Heart right ventricle (tissue), 16 donors: ENCODE data around the gene MAP1S. TPM values are rescaled to one million over a fixed set of nuclear protein-coding genes. Genes with fewer than 3 reads are reported as not detected.

ENCODE experiments used
- ATAC-seq, 8 donors: fragments of 200-7000 bp; cut with Tn5 transposase; one replicate each; pipeline ENCODE4 v1.9.1; 2020; ENCODE audit warnings: mild to moderate bottlenecking in 8 of 8, moderate library complexity in 8 of 8, moderate number of reproducible peaks in 1 of 8
- DNase-seq, 2 donors: peaks; one replicate each; pipeline ENCODE4 v3.0.0-alpha.2; 2020
- H3K27ac ChIP-seq, 10 donors: fragments of 200-600 bp; sonication (generic) in 2 of 10; one replicate each; pipeline versions ENCODE4 v1.5.0 to v1.8.0; 2020 to 2022; ENCODE audit warnings: mild to moderate bottlenecking in 3 of 10
- H3K27me3 ChIP-seq, 7 donors: fragments of 200-600 bp; one replicate each; pipeline ENCODE4 v1.8.0; 2021 to 2022; ENCODE audit warnings: mild to moderate bottlenecking in 2 of 7
- H3K36me3 ChIP-seq, 9 donors: fragments of 200-600 bp; sonication (generic) in 1 of 9; one replicate each; pipeline versions ENCODE4 v1.5.0 to v1.8.0; 2020 to 2022; ENCODE audit warnings: mild to moderate bottlenecking in 2 of 9
- H3K4me1 ChIP-seq, 9 donors: fragments of 200-600 bp; sonication (generic) in 1 of 9; one replicate each; pipeline versions ENCODE4 v1.5.0 to v1.8.0; 2020 to 2022; ENCODE audit warnings: mild to moderate bottlenecking in 4 of 9
- H3K4me3 ChIP-seq, 10 donors: fragments of 200-600 bp; sonication (generic) in 2 of 10; one replicate each; pipeline versions ENCODE4 v1.5.0 to v1.8.0; 2020 to 2022; ENCODE audit warnings: mild to moderate bottlenecking in 7 of 10, moderate library complexity in 2 of 10
- H3K9me3 ChIP-seq, 11 donors: fragments of 200-600 bp in 10 of 11; sonication (generic) in 2 of 11; one replicate each; pipeline versions ENCODE4 v1.5.0 to v1.8.0; 2013 to 2022; ENCODE audit warnings: mild to moderate bottlenecking in 2 of 11, control low read depth in 1 of 11, moderate library complexity in 1 of 11
- CTCF ChIP-seq, 9 donors: fragments of 200-600 bp; sonication (generic) in 2 of 9; IDR thresholded peaks; one replicate each; pipeline versions ENCODE4 v1.5.0 to v1.8.0; 2021 to 2022; ENCODE audit warnings: antibody characterized with exemption in 9 of 9, mild to moderate bottlenecking in 5 of 9, moderate library complexity in 1 of 9
- WGBS, 2 donors: extraction: QIAGEN DNeasy Blood & Tissue Kit; methylation state at CpG; one replicate each; pipeline ENCODE4 v1.1.7; 2013; ENCODE audit warnings: inconsistent platforms in 1 of 2; 5-methylcytosine and 5-hydroxymethylcytosine counted together
- intact Hi-C, 10 donors: fragments of 100-400 bp; cut with DNase I; formaldehyde crosslinking; loops; one replicate each; pipeline versions ENCODE4 v1.11.1 to v1.14.2; 2022
- polyA plus RNA-seq, 2 donors: library from polyadenylated mRNA; stranded (reverse); fragments of 200-250 nt; gene quantifications; one replicate each; pipeline ENCODE4 v1.2.3, GENCODE V29; 2013
- total RNA-seq, 10 donors: library from RNA; stranded (reverse); fragmentation: NEBNext Ultra II Directional in 3 of 10; extraction: Animal tissue kit (Norgen Biotek cat#: 25700) in 3 of 10; gene quantifications; one replicate each; pipeline versions ENCODE4 v1.2.1 to v1.2.4, GENCODE V29; 2021 to 2023
- donor health status: Arrhythmogenic right ventricular cardiomyopathy.
- donor health status: ischemic (EF 13 %, LVEDD 7.1; RV severe dilation, severe dysfunction).
- donor health status: healthy with polysubstance abuse.
- donor health status: DM: no; HTN: yes; CAD: no.
- donor health status: DM: no; HTN: no; CAD: no.
- donor health status: ischemic (EF 25% LVEDD 6.9; RV normal size, moderate dysfunction).
- donor health status: ischemic (EF 25% LVEDD 5.7; RV mildly dilated, moderate dysfunction).
- donor health status: healthy.
- donor health status: DM: yes; HTN: yes; CAD: no.
- donor health status: Ischemic cardiomyopathy.
- donor health status: ischemic (EF 35%, LVEDD 5.7; RV mildly dilated, moderate dysfunction).
- donor health status: nonischemic (EF 11% LVEDD 7.7; RV severe dilation, severe dysfunction).
- donor health status: DM: yes; HTN: yes; CAD: no.
- donor health status: PGD.
- donor health status: ischemic (EF 29% LVEDD 5.4; RV normal size, mild dysfunction).
- donor health status: nonischemic (EF 23%, LVEDD 6.1; RV moderate dilation, normal function).

Gene MAP1S
- total and polyA plus RNA-seq, 12 donors: 20.4 to 48.7 (median 26.8) TPM

DNA sequence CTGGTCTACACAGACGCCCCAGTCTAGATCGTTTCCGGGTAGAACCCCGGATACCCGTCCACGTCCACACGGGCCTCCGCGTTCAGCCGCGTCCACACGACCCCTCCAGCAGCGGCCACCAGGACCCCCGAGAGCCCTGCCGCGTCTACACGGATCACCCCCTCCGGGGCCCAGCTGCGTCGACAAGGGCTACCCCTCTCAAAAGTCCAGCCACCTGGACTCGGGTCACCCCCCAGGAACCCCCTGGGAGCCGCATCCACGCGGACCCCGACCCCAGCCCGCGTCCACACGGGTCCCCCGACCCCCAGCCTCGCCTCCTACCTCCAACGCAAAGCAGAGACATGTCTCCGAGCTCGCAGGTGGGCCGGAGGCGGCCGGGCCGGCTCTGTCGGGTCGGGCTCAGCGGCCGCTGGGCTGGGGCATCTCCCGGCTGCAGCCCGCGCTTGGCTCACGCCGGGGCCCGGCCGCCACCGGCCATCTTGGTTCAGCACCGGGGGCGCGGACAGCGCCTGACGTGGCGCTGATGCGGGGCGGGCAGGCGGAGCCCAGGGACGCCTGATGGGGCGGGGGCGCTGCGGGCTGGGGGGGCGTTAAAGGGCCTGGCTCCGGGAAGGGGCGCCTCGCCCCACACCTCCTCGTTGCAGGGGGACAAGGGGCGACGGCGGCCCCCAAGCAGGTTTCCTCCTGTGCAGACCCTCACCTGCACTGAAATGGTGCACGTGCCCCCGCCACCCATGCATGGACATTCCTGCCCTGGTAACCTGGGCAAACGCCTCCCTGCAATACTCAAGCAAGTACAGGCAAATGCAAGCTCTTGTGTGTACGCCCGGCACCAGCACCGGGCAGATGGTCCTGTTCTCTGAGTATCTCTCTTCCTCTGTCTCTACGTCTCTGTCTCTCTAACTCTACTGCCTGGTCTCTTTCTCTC, 31.2 kb upstream of the MAP1S start, which contains the start of gene UNC13A:
TSS of gene UNC13A (minus strand) at position 498 of the 928 bp plus-strand sequence. CDS start at position 343, 155 bp downstream.
- peak within 1 kb of the TSS in 4 of 10 donors; percentile 10 to 22 (median 12) for H3K4me3 ChIP-seq
- WGBS, 2 donors: 2% methylated on average over 72 to 77 of the region's 77 CpGs
- no peaks in the 10 kb centered on the region for H3K36me3 ChIP-seq
- no peaks in the 10 kb centered on the region for H3K9me3 ChIP-seq
- ATAC-seq (peak; percentile 36 to 78 (median 70)), DNase-seq (peak; percentile 40 to 56)
- no peak within 1 kb of the TSS for H3K27ac ChIP-seq
- H3K27me3 ChIP-seq: peaks cover 13 to 87% (median 67%) of the 10 kb centered on the region in 7 donors
- intact Hi-C loops: no loop called here
- peaks cover 7 to 32% (median 22%) of the 10 kb centered on the region in 9 donors for H3K4me1 ChIP-seq
- no peak for TF ChIP-seq CTCF (IDR thresholded peaks at IDR 0.05)

- ATAC-seq (no peak), DNase-seq (no peak)
- H3K4me1 ChIP-seq: peaks cover 7 to 32% (median 22%) of the 10 kb centered on the region in 9 donors
- H3K4me3 ChIP-seq: no peak overlapping the region
- H3K9me3 ChIP-seq: no peaks in the 10 kb centered on the region
- peaks cover 13 to 88% (median 70%) of the 10 kb centered on the region in 7 donors for H3K27me3 ChIP-seq
- H3K36me3 ChIP-seq: no peaks in the 10 kb centered on the region
- 56 to 58% methylated on average over 10 of the region's 10 CpGs for WGBS, 2 donors
- H3K27ac ChIP-seq: no peak overlapping the region
- TF ChIP-seq CTCF (IDR thresholded peaks at IDR 0.05): no peak
- intact Hi-C loops: no loop called here
Measured at GRCh38 chr19:17688853-17689595, 30.3 kb upstream of the MAP1S start.

DNA sequence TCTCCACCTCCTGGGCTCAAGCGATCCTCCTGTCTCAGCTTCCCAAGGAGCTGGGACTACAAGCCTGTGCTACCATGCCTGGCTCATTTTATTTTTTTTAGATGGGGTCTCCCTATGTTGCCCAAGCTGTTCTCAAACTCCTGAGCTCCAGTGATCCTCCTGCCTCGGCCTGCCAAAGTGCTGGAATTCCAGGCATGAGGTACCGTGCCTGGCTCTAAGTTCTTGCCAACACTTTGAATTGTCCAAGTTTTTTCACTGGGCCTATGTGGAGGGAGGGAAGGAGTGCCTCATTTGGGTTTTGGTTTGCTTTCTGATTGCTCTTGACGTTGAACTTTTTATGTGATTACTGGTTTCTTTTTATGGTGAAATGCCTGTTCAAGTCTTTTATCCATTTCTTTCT, 26.7 kb upstream of the MAP1S start:
- Histone ChIP-seq H3K36me3 (no peaks in the 10 kb centered on the region), H3K9me3 (no peaks in the 10 kb centered on the region), H3K4me1 (peaks cover 0 to 11% (median 10%) of the 10 kb centered on the region in 9 donors), H3K27ac (no peak overlapping the region), H3K4me3 (no peak overlapping the region), H3K27me3 (peaks cover 11 to 75% (median 57%) of the 10 kb centered on the region in 7 donors)
- ATAC-seq (no peak), DNase-seq (no peak)
- no peak for TF ChIP-seq CTCF (IDR thresholded peaks at IDR 0.05)
- WGBS, 2 donors: 68 to 69% methylated on average over 4 of the region's 4 CpGs
- intact Hi-C loops: no loop called here

DNA sequence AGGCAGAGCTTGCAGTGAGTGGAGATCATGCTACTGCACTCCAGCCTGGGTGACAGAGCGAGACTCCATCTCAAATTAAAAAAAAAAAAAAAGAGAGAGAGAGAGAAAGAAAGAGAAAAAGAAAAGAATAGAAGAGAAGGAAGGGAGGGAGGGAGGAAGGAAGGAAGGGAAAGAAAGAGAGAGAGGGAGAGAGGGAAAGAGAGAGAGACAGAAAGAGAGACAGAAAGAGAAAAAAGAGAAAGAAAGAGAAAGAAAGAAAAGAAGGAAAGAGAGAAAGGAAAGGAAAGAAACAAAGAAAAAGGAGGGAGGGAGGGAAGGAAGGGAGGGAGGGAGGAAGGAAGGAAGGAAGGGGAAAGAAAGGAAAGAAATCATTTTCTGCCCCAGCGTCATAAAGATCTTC, 24.1 kb upstream of the MAP1S start:
- no peak overlapping the region for H3K4me3 ChIP-seq
- DNase-seq (no peak), ATAC-seq (no peak)
- H3K36me3 ChIP-seq: no peaks in the 10 kb centered on the region
- no peak overlapping the region for H3K27ac ChIP-seq
- 63 to 74% methylated on average over 2 of the region's 2 CpGs for WGBS, 2 donors
- intact Hi-C loops: no loop called here
- no peaks in the 10 kb centered on the region for H3K4me1 ChIP-seq
- peaks cover 0 to 70% (median 48%) of the 10 kb centered on the region in 7 donors for H3K27me3 ChIP-seq
- TF ChIP-seq CTCF (IDR thresholded peaks at IDR 0.05): no peak
- no peaks in the 10 kb centered on the region for H3K9me3 ChIP-seq
